HEK293 (cell line): ENCODE measurements around the gene MAGI1.

Experiments used
- CTCF ChIA-PET: fragments of 350-600 bp; formaldehyde crosslinking; extraction: SDS; loops from one replicate; lab custom pipeline; 2021; ENCODE audit warnings: antibody characterized with exemption; lab: Yijun Ruan, JAX
- POLR2A ChIA-PET: fragments of 300-600 bp; formaldehyde crosslinking; extraction: SDS; loops from one replicate; lab custom pipeline; 2020; ENCODE audit warnings: antibody characterized with exemption, inconsistent platforms; lab: Yijun Ruan, JAX
- H3K27ac ChIP-seq: fragments of 200-500 bp; sonication (Bioruptor generic); 2 replicates; pipeline ENCODE4 v1.5.1; 2014; ENCODE audit warnings: low read depth, low read length, control low read depth, inconsistent platforms; ENCODE audit errors: extremely low read depth
- H3K36me3 ChIP-seq, 2 experiments: fragments of 200-500 bp in 1 of 2; sonication (Bioruptor generic) in 1 of 2; 1 replicate in 1 of 2; 2 replicates in 1 of 2; pipeline ENCODE4 v1.5.1; 2014 to 2017; ENCODE audit warnings: inconsistent platforms in 2 of 2, low read length in 2 of 2; ENCODE audit not compliant: control insufficient read depth in 2 of 2, insufficient read depth in 1 of 2
- H3K4me1 ChIP-seq: fragments of 200-500 bp; sonication (Bioruptor generic); 2 replicates; pipeline ENCODE4 v1.5.1; 2014; ENCODE audit warnings: mild to moderate bottlenecking, low read length, inconsistent platforms; ENCODE audit not compliant: control insufficient read depth, insufficient read depth
- H3K4me3 ChIP-seq: 2 replicates; pipeline ENCODE4 v1.5.1; 2011; ENCODE audit warnings: low read depth, mild to moderate bottlenecking, control low read depth, low read length, moderate library complexity
- H3K9me3 ChIP-seq: fragments of 200-500 bp; sonication (Bioruptor generic); 2 replicates; pipeline ENCODE4 v1.5.1; 2014; ENCODE audit warnings: low read depth, low read length, inconsistent platforms; ENCODE audit not compliant: control insufficient read depth, insufficient read depth
- ATF2 ChIP-seq: fragments of 450-650 bp; formaldehyde crosslinking; IDR thresholded peaks from 2 replicates; pipeline ENCODE4 v1.5.1; 2016; ENCODE audit warnings: missing biosample characterization, missing genetic modification characterization, low read depth
- HOXA7 ChIP-seq: sonication (generic); formaldehyde crosslinking; IDR thresholded peaks from 2 replicates; pipeline ENCODE4 v1.8.1; 2022; ENCODE audit warnings: missing genetic modification reagents, borderline replicate concordance
- KLF9 ChIP-seq: fragments of 450-650 bp; formaldehyde crosslinking; IDR thresholded peaks from 2 replicates; pipeline ENCODE4 v1.5.1; 2016; ENCODE audit warnings: missing biosample characterization, missing genetic modification characterization, low read depth
- MZF1 ChIP-seq: fragments of 450-650 bp; formaldehyde crosslinking; IDR thresholded peaks from 2 replicates; pipeline ENCODE4 v1.5.1; 2017; ENCODE audit warnings: missing biosample characterization, missing genetic modification characterization, borderline replicate concordance
- PATZ1 ChIP-seq: fragments of 450-650 bp; formaldehyde crosslinking; IDR thresholded peaks from 2 replicates; pipeline ENCODE4 v1.5.1; 2016; ENCODE audit warnings: missing biosample characterization, missing genetic modification characterization
- SP7 ChIP-seq: fragments of 450-650 bp; formaldehyde crosslinking; IDR thresholded peaks from 2 replicates; pipeline ENCODE4 v1.5.1; 2016; ENCODE audit warnings: missing biosample characterization, missing genetic modification characterization
- TRIM28 ChIP-seq: IDR thresholded peaks from 2 replicates; pipeline ENCODE4 v1.6.1; 2011; ENCODE audit warnings: low read length, control low read depth, borderline replicate concordance
- ZBTB8A ChIP-seq: fragments of 450-650 bp; formaldehyde crosslinking; IDR thresholded peaks from 2 replicates; pipeline ENCODE4 v1.5.1; 2016; ENCODE audit warnings: missing biosample characterization, missing genetic modification characterization
- ZNF18 ChIP-seq: fragments of 450-650 bp; formaldehyde crosslinking; IDR thresholded peaks from 2 replicates; pipeline ENCODE4 v1.5.1; 2016; ENCODE audit warnings: missing biosample characterization, missing genetic modification characterization
- ZNF211 ChIP-seq: fragments of 450-650 bp; formaldehyde crosslinking; IDR thresholded peaks from 2 replicates; pipeline ENCODE4 v1.5.1; 2016; ENCODE audit warnings: low read depth, missing biosample characterization, missing genetic modification characterization
- ZNF223 ChIP-seq: fragments of 450-650 bp; formaldehyde crosslinking; IDR thresholded peaks from 2 replicates; pipeline ENCODE4 v1.5.1; 2016; ENCODE audit warnings: missing biosample characterization, missing genetic modification characterization
- ZNF266 ChIP-seq: fragments of 450-650 bp; formaldehyde crosslinking; IDR thresholded peaks from 2 replicates; pipeline ENCODE4 v1.5.1; 2016; ENCODE audit warnings: missing biosample characterization, missing genetic modification characterization, low read depth
- ZNF280C ChIP-seq: fragments of 450-650 bp; formaldehyde crosslinking; IDR thresholded peaks from 2 replicates; pipeline ENCODE4 v1.5.1; 2016; ENCODE audit warnings: missing biosample characterization, missing genetic modification characterization
- ZNF292 ChIP-seq: fragments of 450-650 bp; formaldehyde crosslinking; IDR thresholded peaks from 2 replicates; pipeline ENCODE4 v1.5.1; 2016; ENCODE audit warnings: low read depth, missing biosample characterization, missing genetic modification characterization, borderline replicate concordance
- ZNF341 ChIP-seq: fragments of 450-650 bp; formaldehyde crosslinking; IDR thresholded peaks from 2 replicates; pipeline ENCODE4; 2016; ENCODE audit warnings: low read depth, missing biosample characterization, missing genetic modification characterization
- ZNF366 ChIP-seq: fragments of 450-650 bp; formaldehyde crosslinking; conservative IDR thresholded peaks from 2 replicates; pipeline ENCODE4 v1.5.1; 2016; ENCODE audit warnings: missing biosample characterization, missing genetic modification characterization
- ZNF404 ChIP-seq: fragments of 450-650 bp; formaldehyde crosslinking; IDR thresholded peaks from 2 replicates; pipeline ENCODE4 v1.5.1; 2017; ENCODE audit warnings: missing biosample characterization, missing genetic modification characterization
- ZNF561 ChIP-seq: fragments of 450-650 bp; IDR thresholded peaks from 2 replicates; pipeline ENCODE4 v1.5.1; 2018; ENCODE audit warnings: missing biosample characterization, missing genetic modification characterization, borderline replicate concordance
- ZNF571 ChIP-seq: fragments of 450-650 bp; formaldehyde crosslinking; IDR thresholded peaks from 2 replicates; pipeline ENCODE4 v1.5.0; 2017; ENCODE audit warnings: missing biosample characterization, missing genetic modification characterization
- ZNF626 ChIP-seq: fragments of 450-650 bp; sonication (Bioruptor Pico); formaldehyde crosslinking; IDR thresholded peaks from 2 replicates; pipeline ENCODE4 v1.5.1; 2018; ENCODE audit warnings: missing biosample characterization, missing genetic modification characterization, inconsistent platforms
- ZNF629 ChIP-seq: fragments of 450-650 bp; formaldehyde crosslinking; IDR thresholded peaks from 2 replicates; pipeline ENCODE4 v1.5.1; 2017; ENCODE audit warnings: missing biosample characterization, missing genetic modification characterization
- ZNF645 ChIP-seq: fragments of 450-650 bp; formaldehyde crosslinking; IDR thresholded peaks from 2 replicates; pipeline ENCODE4; 2016; ENCODE audit warnings: missing biosample characterization, missing genetic modification characterization
- ZNF704 ChIP-seq: fragments of 450-650 bp; formaldehyde crosslinking; IDR thresholded peaks from 2 replicates; pipeline ENCODE4 v1.5.1; 2016; ENCODE audit warnings: missing biosample characterization, missing genetic modification characterization
- ZSCAN5A ChIP-seq: fragments of 450-650 bp; formaldehyde crosslinking; IDR thresholded peaks from 2 replicates; pipeline ENCODE4 v1.5.1; 2016; ENCODE audit warnings: missing biosample characterization, missing genetic modification characterization

MAGI1 gene

GRCh38 chr3:65945953-65946352 is 92.8 kb downstream of the MAGI1 start:
- H3K9me3 ChIP-seq: no peaks in the 10 kb centered on the region
- CTCF ChIA-PET: no interaction called here
- no peak overlapping the region for H3K27ac ChIP-seq
- H3K36me3 ChIP-seq: no peaks in the 10 kb centered on the region
- TF ChIP-seq ZNF561 (tag by site-specific recombination): no peak
- TF ChIP-seq ZNF266 (tag by site-specific recombination): no peak
- TF ChIP-seq HOXA7: no peak
- TF ChIP-seq ZNF626: no peak
- TF ChIP-seq PATZ1 (tag by site-specific recombination): no peak
- TF ChIP-seq ZNF18: no peak
- TF ChIP-seq ZBTB8A (tag by site-specific recombination): no peak
- TF ChIP-seq ZNF366 (tag by site-specific recombination): no peak
- no peak for TF ChIP-seq ATF2 (tag by site-specific recombination)
- no peak overlapping the region for H3K4me3 ChIP-seq
- POLR2A ChIA-PET: no interaction called here
- H3K4me1 ChIP-seq: 0 out of 2 replicates have a peak, but pooled peaks cover 7% of the 10 kb centered on the region

- H3K27ac ChIP-seq: no peak overlapping the region
- no peaks in the 10 kb centered on the region for H3K36me3 ChIP-seq
- H3K4me3 ChIP-seq: no peak overlapping the region
- no peaks in the 10 kb centered on the region for H3K9me3 ChIP-seq
- 0 out of 2 replicates have a peak, but pooled peaks cover 7% of the 10 kb centered on the region for H3K4me1 ChIP-seq
- POLR2A ChIA-PET: no interaction called here
- CTCF ChIA-PET: no interaction called here
- TF ChIP-seq MZF1 (tag by site-specific recombination) (no peak), ZNF211 (tag by site-specific recombination) (no peak), SP7 (tag by site-specific recombination) (no peak), ZNF223 (tag by site-specific recombination) (no peak), ZNF704 (tag by site-specific recombination) (no peak), TRIM28 (no peak), ZNF292 (tag by site-specific recombination) (no peak), ZNF341 (tag by site-specific recombination) (no peak), ZNF404 (tag by site-specific recombination) (no peak), ZNF645 (tag by site-specific recombination) (no peak), ZNF280C (tag by site-specific recombination) (no peak), ZNF571 (no peak), KLF9 (tag by site-specific recombination) (no peak), ZSCAN5A (tag by site-specific recombination) (no peak), ZNF629 (tag by site-specific recombination) (no peak)
Measured at GRCh38 chr3:65945480-65945879, 93.2 kb downstream of the MAGI1 start.
